GM19372 (cell line): ENCODE measurements around the gene LPCAT4.
"Not testable (repeated sequence)": the region's sequence is repeated elsewhere in the genome, so short reads cannot be mapped to it uniquely, and the experiment has no call there.

ENCODE experiments used
- ATAC-seq: cut with Tn5 transposase; IDR thresholded peaks from one replicate; pipeline ENCODE4 v1.9.1; 2021; ENCODE audit warnings: mild to moderate bottlenecking, low read depth, moderate library complexity; ENCODE audit not compliant: unreplicated experiment

The LPCAT4 gene

DNA sequence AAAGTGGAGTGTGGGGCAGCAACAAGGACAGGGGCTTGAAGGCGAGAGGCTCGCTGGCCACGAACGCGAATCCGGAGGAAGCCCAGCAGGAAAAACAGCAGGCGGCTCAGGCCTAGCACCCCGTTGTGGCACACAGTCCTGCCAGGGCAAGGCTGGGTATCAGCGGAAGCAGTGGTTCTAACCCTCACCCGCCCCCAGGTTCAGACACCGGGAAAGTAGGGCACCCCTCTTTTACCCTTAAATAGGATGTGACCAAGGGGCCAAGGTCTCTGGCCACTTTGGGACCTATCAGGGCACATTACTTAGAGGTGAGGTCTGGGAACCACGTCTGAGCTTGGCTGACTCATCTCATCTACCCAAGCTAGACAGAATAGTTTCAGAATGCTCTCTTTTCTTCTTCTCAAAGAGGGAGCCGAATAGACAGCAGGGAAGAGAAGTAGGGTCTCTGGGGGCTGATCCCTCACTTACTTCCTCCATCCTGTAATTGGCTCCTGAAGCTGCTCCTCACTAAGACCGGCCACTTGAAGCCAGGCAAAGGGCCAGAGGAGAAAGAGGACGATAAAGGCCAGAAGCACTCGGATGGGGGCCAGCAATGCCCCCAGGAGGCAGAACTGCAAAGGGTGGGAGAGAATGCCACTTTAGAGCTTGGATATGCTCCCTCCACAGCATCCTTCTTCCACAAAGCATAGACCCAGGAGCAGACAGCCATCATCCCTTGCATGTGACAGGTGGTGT lies 1.7 kb downstream of the LPCAT4 start:
- ATAC-seq, result no peak

GRCh38 chr15:34364041-34364440 lies 3.0 kb downstream of the LPCAT4 start:
- ATAC-seq, result no peak

GRCh38 chr15:34362047-34362773 lies 4.8 kb downstream of the LPCAT4 start:
- ATAC-seq, result no peak

DNA sequence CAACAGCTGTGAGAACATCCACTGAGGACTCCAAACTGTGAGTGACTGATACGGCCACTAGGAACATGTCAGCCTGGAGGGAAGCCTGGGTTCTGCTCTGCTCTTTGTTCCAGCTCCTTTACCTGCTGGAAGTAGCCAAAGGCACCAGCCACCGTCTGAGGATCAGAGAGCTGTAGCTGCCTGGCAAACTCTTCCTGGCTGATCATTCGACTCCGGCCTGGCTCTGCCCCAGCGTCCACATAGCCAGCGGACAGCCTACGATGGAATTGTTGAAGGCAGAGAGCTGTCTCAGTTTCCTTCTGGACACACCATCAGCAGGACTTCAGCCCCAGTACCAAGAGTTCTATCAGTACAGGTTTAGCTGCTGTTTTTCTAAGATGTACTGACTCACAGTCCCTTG lies 5.7 kb downstream of the LPCAT4 start:
- ATAC-seq, result no peak

DNA sequence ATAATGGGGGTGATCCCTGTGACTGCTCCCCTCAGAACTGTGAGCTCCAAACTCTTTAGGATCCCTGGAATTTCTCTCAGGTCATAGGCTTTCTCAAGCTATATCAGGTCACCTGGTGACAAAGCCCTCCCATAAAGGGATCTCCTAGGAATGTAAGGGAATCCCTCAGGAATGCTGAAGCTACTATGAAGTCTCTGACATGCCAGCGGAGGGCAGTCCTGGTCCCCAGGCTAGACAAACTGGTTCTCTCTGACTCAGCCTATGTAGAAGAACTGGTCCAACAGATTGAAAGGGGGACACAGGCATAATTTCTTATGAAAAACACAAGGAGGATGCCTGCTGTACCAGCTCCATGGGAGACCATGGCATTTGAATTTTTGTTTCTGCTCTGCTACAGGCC lies 6.7 kb downstream of the LPCAT4 start:
- ATAC-seq, result no peak

DNA sequence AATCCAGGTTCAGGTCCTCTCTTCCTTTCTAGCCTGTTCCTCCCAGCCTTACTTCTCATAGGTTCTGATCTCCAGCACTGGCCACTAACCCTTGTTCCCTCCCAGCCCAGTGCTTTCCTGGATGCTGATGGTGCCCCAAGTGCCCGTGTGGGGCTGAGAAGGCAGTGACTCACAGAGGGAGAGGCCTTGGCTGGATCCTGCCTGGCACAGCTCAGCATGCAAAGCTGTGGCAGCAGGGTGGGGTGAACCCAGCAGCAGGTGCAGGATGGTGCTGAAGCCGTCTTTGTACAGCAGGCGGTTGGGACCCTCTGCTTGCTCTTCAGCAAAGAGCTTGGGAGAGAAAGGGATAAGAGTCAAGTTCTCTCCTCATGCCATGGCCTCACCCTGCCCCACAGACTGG lies 7.6 kb downstream of the LPCAT4 start:
- no peak for ATAC-seq

- no peak for ATAC-seq
Measured at GRCh38 chr15:34358948-34359347, 8.0 kb downstream of the LPCAT4 start.

DNA sequence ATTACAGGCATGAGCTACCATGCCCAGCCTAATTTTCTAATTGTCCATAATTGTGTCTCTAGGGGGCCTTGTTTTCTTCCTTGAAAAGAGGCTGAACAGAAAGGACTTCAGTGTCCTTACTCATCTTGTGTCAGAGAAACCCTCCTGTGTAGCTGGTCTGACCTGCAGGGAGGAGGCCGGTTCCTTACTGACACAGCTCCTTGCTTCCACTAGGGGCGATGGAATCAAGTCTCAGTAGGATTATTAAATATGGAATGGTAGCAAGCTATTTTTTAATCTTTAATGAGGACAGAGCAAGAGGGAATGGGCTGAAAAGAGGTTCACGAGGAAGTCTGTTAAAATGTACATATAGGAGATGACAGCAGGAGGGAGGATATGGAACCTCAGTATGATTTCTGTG lies 8.6 kb downstream of the LPCAT4 start:
- no peak for ATAC-seq

- no peak for ATAC-seq
Measured at GRCh38 chr15:34357653-34358052, 9.3 kb downstream of the LPCAT4 start.

DNA sequence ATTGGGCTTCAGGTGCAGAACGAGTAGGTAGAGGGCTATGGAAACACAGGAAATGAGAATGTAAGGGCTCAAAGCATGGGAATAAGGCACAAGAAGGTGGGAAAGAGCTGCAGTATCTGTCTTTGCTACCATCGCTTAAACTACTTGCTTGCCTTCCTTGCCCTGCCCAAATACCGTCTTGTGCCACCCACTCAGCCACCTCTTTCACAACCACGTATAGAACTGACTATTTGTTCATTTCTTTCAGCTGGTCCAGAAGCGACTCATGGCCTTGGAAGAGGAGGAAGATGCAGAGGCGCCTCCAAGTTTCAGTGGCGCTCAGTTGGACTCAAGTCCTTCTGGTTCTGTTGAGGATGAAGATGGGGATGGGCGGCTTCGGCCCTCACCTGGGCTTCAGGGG lies 11.8 kb downstream of the LPCAT4 start:
- ATAC-seq, result no peak

- ATAC-seq, result no peak
Measured at GRCh38 chr15:34354286-34354685, 12.7 kb downstream of the LPCAT4 start.

- no peak for ATAC-seq
Measured at GRCh38 chr15:34353627-34354026, 13.4 kb downstream of the LPCAT4 start.

GRCh38 chr15:34352996-34353395 lies 14.0 kb downstream of the LPCAT4 start:
- ATAC-seq, result not testable (repeated sequence)

- no peak for ATAC-seq
Measured at GRCh38 chr15:34349769-34350168, 17.2 kb downstream of the LPCAT4 start.

DNA sequence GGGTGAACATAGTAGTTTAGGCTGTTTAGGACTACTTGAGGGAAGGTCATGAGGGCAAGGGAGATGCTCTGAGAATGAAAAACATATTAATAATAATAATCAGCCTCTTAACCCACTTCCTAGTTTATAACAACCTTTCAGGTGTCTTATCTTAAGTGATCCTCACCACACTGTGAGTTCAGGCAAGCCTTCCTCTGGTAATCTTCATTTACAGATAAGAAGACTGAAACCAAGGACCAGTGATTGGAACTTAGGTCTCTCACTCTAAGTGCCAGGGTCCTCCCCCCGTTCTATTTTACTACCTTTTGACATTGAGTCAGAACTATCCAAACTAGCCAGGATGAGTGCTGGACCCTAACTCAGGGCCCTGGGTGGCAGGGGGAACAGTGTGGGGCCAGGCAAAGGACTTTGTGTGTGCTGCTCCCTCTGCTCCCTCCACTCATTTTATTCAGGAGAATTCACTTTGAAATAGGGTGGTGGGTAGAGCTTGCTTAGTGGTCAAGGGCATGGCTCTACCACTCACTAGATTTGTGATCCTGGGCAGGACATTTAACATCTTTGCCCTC lies 18.2 kb downstream of the LPCAT4 start:
- no peak for ATAC-seq

DNA sequence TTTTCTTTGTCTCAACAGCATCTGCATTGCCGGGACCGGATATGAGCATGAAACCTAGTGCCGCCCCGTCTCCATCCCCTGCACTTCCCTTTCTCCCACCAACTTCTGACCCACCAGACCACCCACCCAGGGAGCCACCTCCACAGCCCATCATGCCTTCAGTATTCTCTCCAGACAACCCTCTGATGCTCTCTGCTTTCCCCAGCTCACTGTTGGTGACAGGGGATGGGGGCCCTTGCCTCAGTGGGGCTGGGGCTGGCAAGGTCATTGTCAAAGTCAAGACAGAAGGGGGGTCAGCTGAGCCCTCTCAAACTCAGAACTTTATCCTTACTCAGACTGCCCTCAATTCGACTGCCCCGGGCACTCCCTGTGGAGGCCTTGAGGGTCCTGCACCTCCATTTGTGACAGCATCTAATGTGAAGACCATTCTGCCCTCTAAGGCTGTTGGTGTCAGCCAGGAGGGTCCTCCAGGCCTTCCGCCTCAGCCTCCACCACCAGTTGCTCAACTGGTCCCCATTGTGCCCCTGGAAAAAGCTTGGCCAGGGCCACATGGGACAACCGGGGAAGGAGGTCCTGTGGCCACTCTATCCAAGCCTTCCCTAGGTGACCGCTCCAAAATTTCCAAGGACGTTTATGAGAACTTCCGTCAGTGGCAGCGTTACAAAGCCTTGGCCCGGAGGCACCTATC lies 18.9 kb downstream of the LPCAT4 start:
- ATAC-seq, result no peak

DNA sequence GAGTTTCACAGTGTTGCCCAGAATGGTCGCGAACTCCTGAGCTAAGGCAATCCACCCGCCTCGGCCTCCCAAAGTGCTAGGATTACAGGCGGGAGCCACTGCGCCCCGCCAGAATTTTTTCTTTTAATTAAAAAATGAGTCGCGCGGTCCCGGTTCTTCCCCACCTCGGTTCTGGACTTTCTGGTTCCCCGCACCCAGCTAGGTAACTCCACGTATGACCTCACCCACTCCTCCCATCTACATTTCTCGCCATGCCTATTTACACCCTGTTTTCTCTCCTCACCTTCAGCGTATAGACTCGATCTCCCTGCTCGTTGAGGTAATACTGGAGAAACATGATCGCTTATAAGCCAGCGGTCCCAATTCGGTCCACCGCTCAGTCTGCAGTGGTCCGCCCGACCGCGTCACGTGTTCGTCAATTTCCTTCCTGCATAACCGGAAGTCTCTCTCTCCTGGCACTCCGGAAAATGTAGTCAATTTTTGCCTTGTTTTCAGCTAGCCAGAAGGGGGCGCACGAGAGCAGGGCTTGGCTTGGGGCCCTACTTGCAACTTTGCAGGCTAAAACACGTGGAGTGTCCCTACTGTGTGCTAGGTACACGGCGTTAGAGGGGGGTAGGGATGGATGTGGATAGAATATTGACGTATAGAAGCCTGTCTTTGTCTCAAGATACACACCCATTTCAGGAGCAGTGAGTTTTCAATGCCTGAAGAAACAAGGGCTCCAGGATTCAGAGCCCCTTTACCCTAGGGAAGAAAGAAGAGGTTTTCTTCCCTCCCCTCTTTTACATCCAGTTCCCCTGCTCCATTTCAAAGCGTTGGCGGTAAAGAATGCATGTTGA lies 24.0 kb downstream of the LPCAT4 start, which contains the start of the genes NOP10 and NUTM1:
NOP10 (minus strand) TSS at position 400 of the 839 bp plus-strand sequence; CDS start at position 337, 63 bp downstream.
NUTM1 (plus strand) TSS at position 579 of the 839 bp plus-strand sequence. CDS start 382 bp downstream, outside the sequence.
- ATAC-seq, result peak; percentile 85

- ATAC-seq, result not testable (repeated sequence)
Measured at GRCh38 chr15:34342213-34342736, 24.7 kb downstream of the LPCAT4 start.

DNA sequence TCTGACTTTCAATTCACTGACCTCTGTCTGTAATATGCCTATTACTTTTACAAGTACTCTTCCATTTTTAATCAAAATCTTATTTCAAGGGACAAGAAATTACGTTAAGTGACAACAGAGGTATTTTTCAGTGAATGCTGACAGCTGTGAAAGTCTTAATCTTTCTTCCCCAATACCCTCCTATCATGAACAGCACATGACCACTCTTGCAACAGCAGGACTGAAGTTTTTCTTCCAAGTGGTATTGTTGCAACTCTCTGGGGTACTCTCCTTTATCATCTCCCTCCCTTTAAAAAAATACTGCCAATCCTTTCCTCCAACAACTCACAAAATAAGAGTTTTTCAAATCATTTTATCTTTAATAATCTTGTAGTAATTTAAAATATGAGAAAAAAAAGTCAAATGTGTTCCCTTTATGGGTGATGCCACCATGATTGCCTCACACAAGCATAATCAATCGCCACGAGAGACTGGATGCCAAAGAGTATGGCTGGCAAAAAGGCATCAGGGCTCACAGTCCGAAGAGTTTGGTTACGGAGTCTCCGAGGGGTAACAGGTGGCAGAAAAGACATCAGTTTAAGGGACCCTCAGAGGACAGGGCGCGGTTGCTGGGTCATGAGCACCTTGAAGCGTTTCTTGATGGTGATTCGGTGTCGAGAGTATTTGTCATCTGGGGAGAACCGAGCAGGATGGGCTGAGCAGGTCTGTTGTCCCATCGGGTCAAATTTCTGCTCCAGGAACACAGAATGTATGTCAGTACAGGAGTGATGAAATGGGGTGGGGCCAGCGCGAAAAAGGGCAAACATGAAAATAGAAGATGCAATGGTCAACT lies 25.4 kb downstream of the LPCAT4 start:
- ATAC-seq, result no peak
